Astrocyte of the cerebellum (primary cell): Measurements from ENCODE around the gene BMAL1.
A peak's percentile ranks its signal among the peaks of the same experiment; 100 is the strongest.
"Not testable (repeated sequence)": the region's sequence is repeated elsewhere in the genome, so short reads cannot be mapped to it uniquely, and the experiment has no call there.

Experiments
- DNase-seq: peaks from one replicate; pipeline ENCODE4 v3.0.0-alpha.2; 2011; ENCODE audit warnings: low read depth
- H3K4me3 ChIP-seq: 2 replicates; pipeline ENCODE4 v1.5.1; 2011; ENCODE audit warnings: mild to moderate bottlenecking, low read depth, low read length, moderate library complexity
- CTCF ChIP-seq: IDR thresholded peaks from 2 replicates; pipeline ENCODE4 v1.5.1; 2012; ENCODE audit warnings: low read length, low read depth, moderate library complexity, mild to moderate bottlenecking; ENCODE audit errors: missing control alignments
- in situ Hi-C: cut with HindIII; loops from 2 replicates; pipeline ENCODE4 v1.10.0; 2017; ENCODE audit warnings: low sequenced_read_pairs

Gene BMAL1

GRCh38 chr11:13384908-13385640 is 107.5 kb downstream of the BMAL1 start:
- H3K4me3 ChIP-seq = no peak overlapping the region
- TF ChIP-seq CTCF = peak; percentile 75
- DNase-seq = peak; percentile 44
- in situ Hi-C loops = no loop called here

DNA sequence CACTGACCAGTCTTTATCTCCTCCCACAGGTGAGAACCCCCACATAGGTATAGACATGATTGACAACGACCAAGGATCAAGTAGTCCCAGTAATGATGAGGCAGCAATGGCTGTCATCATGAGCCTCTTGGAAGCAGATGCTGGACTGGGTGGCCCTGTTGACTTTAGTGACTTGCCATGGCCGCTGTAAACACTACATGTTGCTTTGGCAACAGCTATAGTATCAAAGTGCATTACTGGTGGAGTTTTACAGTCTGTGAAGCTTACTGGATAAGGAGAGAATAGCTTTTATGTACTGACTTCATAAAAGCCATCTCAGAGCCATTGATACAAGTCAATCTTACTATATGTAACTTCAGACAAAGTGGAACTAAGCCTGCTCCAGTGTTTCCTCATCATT is 109.0 kb downstream of the BMAL1 start:
- no peak overlapping the region for H3K4me3 ChIP-seq
- DNase-seq = no peak
- no peak for TF ChIP-seq CTCF
- in situ Hi-C loops = no loop called here

- TF ChIP-seq CTCF = no peak
- DNase-seq = no peak
- in situ Hi-C loops = no loop called here
- no peak overlapping the region for H3K4me3 ChIP-seq
These were observed 111.2 kb downstream of the BMAL1 start for GRCh38 chr11:13388741-13389140.

DNA sequence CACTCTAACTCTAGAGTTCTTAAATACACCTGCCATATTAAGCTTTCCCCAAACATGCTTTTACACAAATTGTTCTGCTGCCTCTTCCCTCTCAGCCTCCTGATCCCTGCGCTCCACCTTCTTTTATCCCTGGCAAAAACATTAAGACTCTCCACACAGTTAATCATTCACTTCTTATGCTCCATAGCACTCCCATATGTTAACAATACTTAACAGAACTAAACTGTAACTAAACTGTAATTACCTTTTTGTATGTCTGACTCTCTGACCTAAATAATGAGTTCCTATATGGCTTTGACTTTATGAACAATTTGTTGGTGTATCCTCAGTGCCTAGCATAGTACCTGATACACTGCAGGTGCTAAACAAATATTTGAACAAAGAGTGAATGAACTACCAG is 113.6 kb downstream of the BMAL1 start:
- DNase-seq = no peak
- H3K4me3 ChIP-seq = no peak overlapping the region
- no peak for TF ChIP-seq CTCF
- in situ Hi-C loops = no loop called here

DNA sequence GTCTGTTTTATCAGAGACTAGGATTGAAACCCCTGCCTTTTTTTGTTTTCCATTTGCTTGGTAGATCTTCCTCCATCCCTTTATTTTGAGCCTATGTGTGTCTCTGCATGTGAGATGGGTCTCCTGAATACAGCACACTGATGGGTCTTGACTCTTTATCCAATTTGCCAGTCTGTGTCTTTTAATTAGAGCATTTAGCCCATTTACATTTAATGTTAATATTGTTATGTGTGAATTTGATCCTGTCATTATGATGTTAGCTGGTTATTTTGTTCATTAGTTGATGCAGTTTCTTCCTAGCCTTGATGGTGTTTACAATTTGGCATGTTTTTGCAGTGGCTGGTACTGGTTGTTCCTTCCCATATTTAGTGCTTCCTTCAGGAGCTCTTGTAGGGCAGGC is 120.7 kb downstream of the BMAL1 start:
- in situ Hi-C loops, H3K4me3 ChIP-seq, DNase-seq: not testable (repeated sequence)

- DNase-seq = no peak
- in situ Hi-C loops = no loop called here
- H3K4me3 ChIP-seq = no peak overlapping the region
- no peak for TF ChIP-seq CTCF
These were observed 127.6 kb downstream of the BMAL1 start for GRCh38 chr11:13405220-13405619.

- in situ Hi-C loops = no loop called here
- DNase-seq = no peak
- H3K4me3 ChIP-seq = no peak overlapping the region
- TF ChIP-seq CTCF = no peak
These were observed 137.6 kb downstream of the BMAL1 start for GRCh38 chr11:13415201-13415600.
